ENCODE data around the gene CCNQ. TPM values are rescaled to one million over a fixed set of nuclear protein-coding genes. Genes with fewer than 3 reads are reported as not detected.

The CCNQ gene
- total and polyA plus RNA-seq, 2 of the 8 experiments (the other 6 are each of a cell fraction or from before 2014, with no cell fraction given), result 16.6 to 32.1 TPM

DNA sequence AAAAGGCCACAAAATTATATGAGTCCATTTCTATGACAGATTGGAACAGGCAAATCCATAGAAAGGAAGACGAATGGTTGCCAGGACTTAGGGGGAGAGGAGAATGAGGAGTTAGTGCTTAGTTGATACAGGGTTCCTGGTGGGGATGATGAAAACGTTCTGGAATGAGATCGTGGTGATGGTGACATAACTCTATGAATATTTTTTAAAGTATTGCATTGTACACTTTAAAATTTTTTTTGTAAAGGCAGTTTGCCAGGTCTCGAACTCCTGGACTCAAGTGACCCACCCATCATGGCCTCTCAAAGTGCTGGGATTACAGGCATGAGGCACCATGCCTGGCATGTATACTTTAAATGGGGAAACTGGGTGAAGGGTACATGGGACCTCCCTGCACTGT is 9.9 kb upstream of the CCNQ start:
- Histone ChIP-seq H3K23me2 (ENCODE audit: low read depth, low read length) (no peaks in the 10 kb centered on the region), H2BK12ac (ENCODE audit: low read depth, low read length) (no peak overlapping the region), H3K4me2 (ENCODE audit: insufficient read depth in 1 of 2, low read depth in 2 of 2, low read length in 2 of 2) (no peak overlapping the region), H3K79me1 (ENCODE audit: low read depth, low read length) (no peaks in the 10 kb centered on the region), H2AFZ (ENCODE audit: low read length) (no peak overlapping the region), H3K27ac (ENCODE audit: low read depth, low read length) (no peak overlapping the region), H3K4me3 (ENCODE audit: extremely low read depth in 1 of 4, insufficient read depth in 2 of 4, low read depth in 3 of 4, low read length in 4 of 4) (no peak overlapping the region), H2BK120ac (replicated peaks; ENCODE audit: low read depth, low read length) (no peak overlapping the region), H3K79me2 (ENCODE audit: control insufficient read depth in 1 of 2, insufficient read depth in 2 of 2, low read length in 2 of 2) (no peaks in the 10 kb centered on the region), H4K91ac (replicated peaks; ENCODE audit: insufficient read length, low read length) (no peak overlapping the region), H3K4ac (replicated peaks; ENCODE audit: insufficient read length, low read depth, low read length) (no peak overlapping the region), H2AK5ac (ENCODE audit: low read depth, low read length) (no peak overlapping the region), H3K4me1 (replicated peaks in 1 of 4; ENCODE audit: control insufficient read depth in 3 of 4, insufficient read depth in 4 of 4, low read length in 3 of 4) (no peaks in the 10 kb centered on the region), H2BK5ac (ENCODE audit: low read depth, low read length) (no peak overlapping the region), H4K5ac (ENCODE audit: insufficient read length, low read depth, low read length) (no peak overlapping the region), H3K27me3 (replicated peaks in 1 of 4; ENCODE audit: control insufficient read depth in 3 of 4, extremely low read depth in 1 of 4, insufficient read depth in 3 of 4, low read length in 3 of 4) (peaks cover 0 to 11% (median 8%) of the 10 kb centered on the region in 4 experiments; a peak in 6 of 7 replicates), H4K8ac (ENCODE audit: extremely low read depth, insufficient read depth, low read length) (no peak overlapping the region), H2BK15ac (ENCODE audit: low read length) (no peak overlapping the region), H3K23ac (ENCODE audit: insufficient read length) (no peak overlapping the region), H3K18ac (ENCODE audit: extremely low read depth, low read length) (no peak overlapping the region), H4K20me1 (replicated peaks in 1 of 2; ENCODE audit: control insufficient read depth in 1 of 2, insufficient read depth in 2 of 2, low read length in 2 of 2) (no peaks in the 10 kb centered on the region), H3K9ac (replicated peaks in 1 of 4; ENCODE audit: extremely low read depth in 1 of 4, low read depth in 3 of 4, low read length in 3 of 4) (no peak overlapping the region), H2BK20ac (ENCODE audit: low read length) (no peak overlapping the region), H3K9me3 (ENCODE audit: insufficient read depth in 2 of 2, low read depth in 1 of 2, low read length in 1 of 2) (no peaks in the 10 kb centered on the region), H3K56ac (replicated peaks; ENCODE audit: insufficient read length, low read depth, low read length) (no peak overlapping the region), H3K14ac (ENCODE audit: insufficient read length) (no peak overlapping the region), H3K36me3 (ENCODE audit: control insufficient read depth in 2 of 4, insufficient read depth in 4 of 4, low read length in 3 of 4) (no peaks in the 10 kb centered on the region)
- ChIA-PET POLR2A (ENCODE audit: partially characterized antibody) (interaction anchor here (1.4 kb wide), 1 partner anchor 9 kb away, joined by 3 read pairs; no protein-coding TSS in a partner anchor), CTCF (ENCODE audit: partially characterized antibody) (interaction anchor here (0.6 to 8.9 kb wide), 16 partner anchors 8 to 257 kb away, joined by 3 to 130 read pairs (median 4); partner anchors contain the start of genes CCNQ and DUSP9)
- TF ChIP-seq CBX8 (IDR thresholded peaks at IDR 0.05; ENCODE audit: borderline replicate concordance, low read depth, low read length), result no peak
- no peak for TF ChIP-seq EP300 (IDR thresholded peaks at IDR 0.05; ENCODE audit: borderline replicate concordance in 1 of 2, low read depth in 2 of 2, low read length in 2 of 2)
- no peak for TF ChIP-seq CHD2 (IDR thresholded peaks at IDR 0.05; ENCODE audit: low read length)
- TF ChIP-seq, protein P1, sequence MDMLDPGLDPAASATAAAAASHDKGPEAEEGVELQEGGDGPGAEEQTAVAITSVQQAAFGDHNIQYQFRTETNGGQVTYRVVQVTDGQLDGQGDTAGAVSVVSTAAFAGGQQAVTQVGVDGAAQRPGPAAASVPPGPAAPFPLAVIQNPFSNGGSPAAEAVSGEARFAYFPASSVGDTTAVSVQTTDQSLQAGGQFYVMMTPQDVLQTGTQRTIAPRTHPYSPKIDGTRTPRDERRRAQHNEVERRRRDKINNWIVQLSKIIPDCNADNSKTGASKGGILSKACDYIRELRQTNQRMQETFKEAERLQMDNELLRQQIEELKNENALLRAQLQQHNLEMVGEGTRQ (IDR thresholded peaks at IDR 0.05; ENCODE audit: low read length), result no peak
- no peak for TF ChIP-seq RFX5 (IDR thresholded peaks at IDR 0.05; ENCODE audit: borderline replicate concordance, low read depth, low read length)
- TF ChIP-seq POLR2AphosphoS5 (IDR thresholded peaks at IDR 0.05; ENCODE audit: low read depth, low read length), result no peak
- TF ChIP-seq EZH2 (IDR thresholded peaks at IDR 0.05; ENCODE audit: low read depth, low read length, severe bottlenecking), result no peak
- TF ChIP-seq, protein P2, sequence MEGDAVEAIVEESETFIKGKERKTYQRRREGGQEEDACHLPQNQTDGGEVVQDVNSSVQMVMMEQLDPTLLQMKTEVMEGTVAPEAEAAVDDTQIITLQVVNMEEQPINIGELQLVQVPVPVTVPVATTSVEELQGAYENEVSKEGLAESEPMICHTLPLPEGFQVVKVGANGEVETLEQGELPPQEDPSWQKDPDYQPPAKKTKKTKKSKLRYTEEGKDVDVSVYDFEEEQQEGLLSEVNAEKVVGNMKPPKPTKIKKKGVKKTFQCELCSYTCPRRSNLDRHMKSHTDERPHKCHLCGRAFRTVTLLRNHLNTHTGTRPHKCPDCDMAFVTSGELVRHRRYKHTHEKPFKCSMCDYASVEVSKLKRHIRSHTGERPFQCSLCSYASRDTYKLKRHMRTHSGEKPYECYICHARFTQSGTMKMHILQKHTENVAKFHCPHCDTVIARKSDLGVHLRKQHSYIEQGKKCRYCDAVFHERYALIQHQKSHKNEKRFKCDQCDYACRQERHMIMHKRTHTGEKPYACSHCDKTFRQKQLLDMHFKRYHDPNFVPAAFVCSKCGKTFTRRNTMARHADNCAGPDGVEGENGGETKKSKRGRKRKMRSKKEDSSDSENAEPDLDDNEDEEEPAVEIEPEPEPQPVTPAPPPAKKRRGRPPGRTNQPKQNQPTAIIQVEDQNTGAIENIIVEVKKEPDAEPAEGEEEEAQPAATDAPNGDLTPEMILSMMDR (IDR thresholded peaks at IDR 0.05; ENCODE audit: control extremely low read depth in 1 of 3, insufficient read depth in 1 of 3, low read depth in 1 of 3, low read length in 3 of 3), result no peak
- FAIRE-seq (no peak), DNase-seq (ENCODE audit: low read depth in 1 of 2, low spot score in 2 of 2) (no peak)
- 48% methylated on average over 4 of the region's 4 CpGs; no CpG with 5 or more reads in 1 of the 2 experiments for WGBS, 2 experiments (ENCODE audit: extremely low coverage in 1 of 2, insufficient coverage in 1 of 2, insufficient read length in 1 of 2, insufficient replicate concordance in 2 of 2, low coverage in 1 of 2, low lambda C conversion rate in 2 of 2, missing lambda C conversion rate in 1 of 2)

Data from H1 (cell line).